ENCODE data around the gene ARHGEF35. TPM values are rescaled to one million over a fixed set of nuclear protein-coding genes. Genes with fewer than 3 reads are reported as not detected.
"Not testable (repeated sequence)": the region's sequence is repeated elsewhere in the genome, so short reads cannot be mapped to it uniquely, and the experiment has no call there.

The ARHGEF35 gene
- polyA plus RNA-seq (2011; rRNA removed): 0.37 and 0.91 TPM in 2 replicates
- 0.28 and 0.51 TPM in 2 replicates for polyA minus RNA-seq (2011; rRNA and poly(A)+ RNA removed)

- POLR2A ChIA-PET; H3K36me3 ChIP-seq (ENCODE audit: control insufficient read depth, insufficient read depth, low read length); H3K27me3 ChIP-seq (ENCODE audit: control insufficient read depth, insufficient read depth, low read length); H3K4me3 ChIP-seq (ENCODE audit: low read depth, low read length); DNase-seq (ENCODE audit: low read depth); CTCF ChIA-PET: not testable (repeated sequence)
Measured at GRCh38 chr7:144195212-144195872, at the start of gene ARHGEF35. TSS of gene ARHGEF35 (minus strand) at chr7:144195833. CDS start at chr7:144188383, 7,450 bp downstream.

GRCh38 chr7:144245372-144245771 lies 49.7 kb upstream of the ARHGEF35 start:
- POLR2A ChIA-PET; CTCF ChIA-PET; H3K27me3 ChIP-seq (ENCODE audit: control insufficient read depth, insufficient read depth, low read length): not testable (repeated sequence)

GRCh38 chr7:144239365-144239764 lies 43.7 kb upstream of the ARHGEF35 start, which contains the start of gene OR2A42:
TSS of gene OR2A42 (minus strand) at chr7:144239605. CDS start at chr7:144232843, 6,762 bp downstream.
- DNase-seq (ENCODE audit: low read depth); H3K4me3 ChIP-seq (ENCODE audit: low read depth, low read length); H3K27me3 ChIP-seq (ENCODE audit: control insufficient read depth, insufficient read depth, low read length); H3K36me3 ChIP-seq (ENCODE audit: control insufficient read depth, insufficient read depth, low read length); POLR2A ChIA-PET; CTCF ChIA-PET: not testable (repeated sequence)

More at GRCh38 chr7:144245372-144245771, 49.7 kb upstream of the ARHGEF35 start:
- not testable (repeated sequence) for DNase-seq (ENCODE audit: low read depth); H3K4me3 ChIP-seq (ENCODE audit: low read depth, low read length); H3K36me3 ChIP-seq (ENCODE audit: control insufficient read depth, insufficient read depth, low read length)

DNA sequence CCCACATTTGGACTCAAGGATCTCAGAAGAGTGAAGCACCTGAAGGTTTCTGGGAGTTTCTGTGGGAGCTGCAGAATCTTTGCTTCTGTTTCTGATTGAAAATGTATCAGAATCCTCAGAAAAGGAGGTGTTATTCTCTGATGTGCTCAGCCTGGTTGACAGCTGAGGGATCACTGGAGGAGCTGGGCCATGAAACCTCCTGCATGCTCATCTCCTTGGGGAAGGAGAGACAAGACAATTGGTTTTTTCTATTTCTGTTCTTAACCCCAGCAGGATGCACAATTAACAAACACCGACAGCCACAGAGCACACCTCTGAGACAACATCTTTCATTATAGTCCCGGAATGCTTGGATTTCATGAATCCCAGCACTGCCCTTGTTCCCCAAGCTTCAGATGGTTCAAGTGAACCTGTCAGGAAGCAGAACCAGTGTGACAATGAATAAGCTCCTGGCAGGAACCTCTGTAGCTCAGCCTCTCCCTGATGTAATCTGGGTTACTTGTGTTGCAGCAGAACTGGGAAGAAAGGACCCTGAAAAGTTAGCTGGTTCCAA lies 43.0 kb upstream of the ARHGEF35 start:
- H3K36me3 ChIP-seq (ENCODE audit: control insufficient read depth, insufficient read depth, low read length); POLR2A ChIA-PET; H3K27me3 ChIP-seq (ENCODE audit: control insufficient read depth, insufficient read depth, low read length); DNase-seq (ENCODE audit: low read depth); H3K4me3 ChIP-seq (ENCODE audit: low read depth, low read length); CTCF ChIA-PET: not testable (repeated sequence)

DNA sequence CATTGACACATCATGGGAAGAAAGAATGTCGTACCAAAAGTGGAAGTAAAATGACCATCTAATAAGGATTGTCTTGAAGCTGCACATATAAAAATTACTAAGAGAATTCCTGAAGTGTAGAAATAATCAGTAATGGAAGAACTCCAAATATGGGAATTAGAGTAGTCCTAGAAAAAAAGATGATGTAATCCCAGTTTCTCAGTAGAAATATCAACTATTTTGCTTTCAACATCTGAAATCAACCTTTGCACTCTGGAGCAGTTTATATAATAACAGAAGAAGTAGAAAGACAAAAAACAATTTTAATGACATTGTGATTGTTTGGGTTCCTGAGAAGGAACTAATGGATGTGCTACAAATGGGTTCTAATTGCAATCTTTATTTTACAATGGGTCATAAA lies 37.4 kb upstream of the ARHGEF35 start:
- POLR2A ChIA-PET; DNase-seq (ENCODE audit: low read depth); H3K36me3 ChIP-seq (ENCODE audit: control insufficient read depth, insufficient read depth, low read length); H3K4me3 ChIP-seq (ENCODE audit: low read depth, low read length); H3K27me3 ChIP-seq (ENCODE audit: control insufficient read depth, insufficient read depth, low read length); CTCF ChIA-PET: not testable (repeated sequence)

DNA sequence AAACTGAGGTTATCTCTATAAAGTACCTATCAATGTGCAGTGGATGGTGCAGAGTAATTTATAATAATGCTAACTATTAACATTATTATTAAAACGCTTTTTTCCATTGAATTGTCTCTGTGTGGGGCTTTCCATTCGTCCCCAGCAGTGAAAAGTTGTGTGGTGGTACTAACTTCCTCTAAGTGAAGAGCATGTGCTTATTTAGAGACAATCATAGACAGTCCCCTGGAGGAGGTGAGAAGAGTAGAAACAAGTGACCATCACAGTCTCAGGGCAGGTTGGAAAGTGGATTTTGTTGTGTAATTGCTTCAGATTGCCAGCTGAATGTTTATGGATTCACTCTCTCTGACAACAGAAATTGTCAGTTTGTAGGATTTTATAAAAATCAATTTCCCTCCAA lies 35.4 kb upstream of the ARHGEF35 start:
- H3K27me3 ChIP-seq (ENCODE audit: control insufficient read depth, insufficient read depth, low read length); DNase-seq (ENCODE audit: low read depth); POLR2A ChIA-PET; H3K4me3 ChIP-seq (ENCODE audit: low read depth, low read length); CTCF ChIA-PET; H3K36me3 ChIP-seq (ENCODE audit: control insufficient read depth, insufficient read depth, low read length): not testable (repeated sequence)

DNA sequence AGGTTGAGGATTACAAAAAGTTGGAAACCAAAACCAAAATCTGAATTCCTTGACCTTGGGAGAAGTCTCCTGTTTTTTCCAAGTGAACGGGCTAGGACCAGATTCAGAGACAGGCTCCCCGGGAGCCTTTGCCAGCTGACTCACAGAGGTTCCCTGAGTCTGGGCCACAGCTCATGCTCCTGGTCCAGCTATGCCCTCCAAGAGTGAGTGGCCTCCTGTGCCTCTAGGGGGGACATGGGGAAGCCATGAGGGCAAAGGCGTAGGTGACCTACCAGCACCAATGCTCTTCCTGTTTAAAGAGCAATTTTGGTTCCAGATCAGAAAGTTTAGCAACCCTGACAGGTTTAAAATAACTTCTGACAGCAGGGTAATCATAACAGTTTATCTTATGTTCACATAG lies 33.2 kb upstream of the ARHGEF35 start:
- CTCF ChIA-PET; DNase-seq (ENCODE audit: low read depth); POLR2A ChIA-PET; H3K36me3 ChIP-seq (ENCODE audit: control insufficient read depth, insufficient read depth, low read length); H3K4me3 ChIP-seq (ENCODE audit: low read depth, low read length); H3K27me3 ChIP-seq (ENCODE audit: control insufficient read depth, insufficient read depth, low read length): not testable (repeated sequence)

GRCh38 chr7:144226866-144227265 lies 31.2 kb upstream of the ARHGEF35 start:
- CTCF ChIA-PET; DNase-seq (ENCODE audit: low read depth); H3K27me3 ChIP-seq (ENCODE audit: control insufficient read depth, insufficient read depth, low read length); H3K4me3 ChIP-seq (ENCODE audit: low read depth, low read length); POLR2A ChIA-PET; H3K36me3 ChIP-seq (ENCODE audit: control insufficient read depth, insufficient read depth, low read length): not testable (repeated sequence)

GRCh38 chr7:144223675-144224074 lies 28.0 kb upstream of the ARHGEF35 start:
- POLR2A ChIA-PET; CTCF ChIA-PET; DNase-seq (ENCODE audit: low read depth); H3K36me3 ChIP-seq (ENCODE audit: control insufficient read depth, insufficient read depth, low read length); H3K4me3 ChIP-seq (ENCODE audit: low read depth, low read length); H3K27me3 ChIP-seq (ENCODE audit: control insufficient read depth, insufficient read depth, low read length): not testable (repeated sequence)

- CTCF ChIA-PET; H3K36me3 ChIP-seq (ENCODE audit: control insufficient read depth, insufficient read depth, low read length); H3K27me3 ChIP-seq (ENCODE audit: control insufficient read depth, insufficient read depth, low read length); POLR2A ChIA-PET; H3K4me3 ChIP-seq (ENCODE audit: low read depth, low read length); DNase-seq (ENCODE audit: low read depth): not testable (repeated sequence)
Measured at GRCh38 chr7:144220531-144220930, 24.9 kb upstream of the ARHGEF35 start.

DNA sequence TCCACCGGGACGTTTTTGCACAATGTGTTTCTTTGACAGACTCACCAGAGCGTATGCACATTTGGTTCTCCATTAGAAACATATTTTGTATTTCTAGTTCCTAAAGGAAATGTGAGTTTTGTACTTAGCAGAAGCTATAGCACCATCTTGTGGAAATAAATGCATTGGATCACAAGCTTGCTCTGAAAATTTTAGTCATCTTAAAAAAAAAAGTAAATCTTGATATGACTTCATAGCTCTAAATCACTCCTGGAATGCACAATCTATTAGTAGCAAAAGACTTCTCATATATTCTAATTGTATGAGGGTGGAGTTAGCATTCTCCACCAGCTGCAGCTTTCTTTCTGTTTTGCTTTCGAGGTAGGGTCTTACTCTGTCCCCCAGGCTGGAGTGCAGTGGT lies 23.5 kb upstream of the ARHGEF35 start:
- POLR2A ChIA-PET; CTCF ChIA-PET; H3K4me3 ChIP-seq (ENCODE audit: low read depth, low read length); DNase-seq (ENCODE audit: low read depth); H3K27me3 ChIP-seq (ENCODE audit: control insufficient read depth, insufficient read depth, low read length); H3K36me3 ChIP-seq (ENCODE audit: control insufficient read depth, insufficient read depth, low read length): not testable (repeated sequence)

GRCh38 chr7:144218581-144218980 lies 22.9 kb upstream of the ARHGEF35 start:
- H3K4me3 ChIP-seq (ENCODE audit: low read depth, low read length); POLR2A ChIA-PET; CTCF ChIA-PET; H3K36me3 ChIP-seq (ENCODE audit: control insufficient read depth, insufficient read depth, low read length); H3K27me3 ChIP-seq (ENCODE audit: control insufficient read depth, insufficient read depth, low read length); DNase-seq (ENCODE audit: low read depth): not testable (repeated sequence)

- H3K36me3 ChIP-seq (ENCODE audit: control insufficient read depth, insufficient read depth, low read length); POLR2A ChIA-PET; CTCF ChIA-PET; H3K4me3 ChIP-seq (ENCODE audit: low read depth, low read length); H3K27me3 ChIP-seq (ENCODE audit: control insufficient read depth, insufficient read depth, low read length); DNase-seq (ENCODE audit: low read depth): not testable (repeated sequence)
Measured at GRCh38 chr7:144217200-144217599, 21.6 kb upstream of the ARHGEF35 start.
